Bronchial epithelial cell (primary cell): ENCODE data around the gene USP5. TPM values are rescaled to one million over a fixed set of nuclear protein-coding genes. Genes with fewer than 3 reads are reported as not detected.

Experiments used
- DNase-seq: peaks from one replicate; pipeline ENCODE4 v3.0.0-alpha.2; 2010; ENCODE audit warnings: low read depth
- FAIRE-seq: peaks from 2 replicates; lab custom pipeline; 2011; peaks lifted over from hg19 to GRCh38; lab: Jason Lieb, UNC
- H3K27me3 ChIP-seq: 2 replicates; pipeline ENCODE4 v1.5.1; 2011; ENCODE audit warnings: low read length; ENCODE audit not compliant: control insufficient read depth, insufficient read depth
- H3K36me3 ChIP-seq: 2 replicates; pipeline ENCODE4 v1.5.1; 2011; ENCODE audit warnings: low read length; ENCODE audit not compliant: control insufficient read depth, insufficient read depth
- H3K4me3 ChIP-seq: 2 replicates; pipeline ENCODE4 v1.5.1; 2011; ENCODE audit warnings: mild to moderate bottlenecking, low read depth, low read length, control low read depth
- total RNA-seq: library from RNA; depleted of rRNA; stranded (reverse); fragments of >200 nt; gene quantifications from 2 replicates; pipeline ENCODE4 v1.2.1, GENCODE V29; 2014
- TF ChIP-seq, protein P1 (sequence below): IDR thresholded peaks from 2 replicates; pipeline ENCODE4 v1.5.1; 2011; ENCODE audit warnings: mild to moderate bottlenecking, moderate library complexity, low read length, control low read depth, inconsistent platforms; ENCODE audit not compliant: insufficient read depth, severe bottlenecking

The USP5 gene
- total RNA-seq, 1 donor from 2014 or later = 45.0 TPM

- no peak overlapping the region for H3K4me3 ChIP-seq
- TF ChIP-seq, protein P1, sequence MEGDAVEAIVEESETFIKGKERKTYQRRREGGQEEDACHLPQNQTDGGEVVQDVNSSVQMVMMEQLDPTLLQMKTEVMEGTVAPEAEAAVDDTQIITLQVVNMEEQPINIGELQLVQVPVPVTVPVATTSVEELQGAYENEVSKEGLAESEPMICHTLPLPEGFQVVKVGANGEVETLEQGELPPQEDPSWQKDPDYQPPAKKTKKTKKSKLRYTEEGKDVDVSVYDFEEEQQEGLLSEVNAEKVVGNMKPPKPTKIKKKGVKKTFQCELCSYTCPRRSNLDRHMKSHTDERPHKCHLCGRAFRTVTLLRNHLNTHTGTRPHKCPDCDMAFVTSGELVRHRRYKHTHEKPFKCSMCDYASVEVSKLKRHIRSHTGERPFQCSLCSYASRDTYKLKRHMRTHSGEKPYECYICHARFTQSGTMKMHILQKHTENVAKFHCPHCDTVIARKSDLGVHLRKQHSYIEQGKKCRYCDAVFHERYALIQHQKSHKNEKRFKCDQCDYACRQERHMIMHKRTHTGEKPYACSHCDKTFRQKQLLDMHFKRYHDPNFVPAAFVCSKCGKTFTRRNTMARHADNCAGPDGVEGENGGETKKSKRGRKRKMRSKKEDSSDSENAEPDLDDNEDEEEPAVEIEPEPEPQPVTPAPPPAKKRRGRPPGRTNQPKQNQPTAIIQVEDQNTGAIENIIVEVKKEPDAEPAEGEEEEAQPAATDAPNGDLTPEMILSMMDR = no peak
- DNase-seq = no peak
- H3K36me3 ChIP-seq = peaks cover 7% of the 10 kb centered on the region
- FAIRE-seq = no peak
- H3K27me3 ChIP-seq = no peaks in the 10 kb centered on the region
These were observed 17.1 kb upstream of the USP5 start for GRCh38 chr12:6834873-6835272.

DNA sequence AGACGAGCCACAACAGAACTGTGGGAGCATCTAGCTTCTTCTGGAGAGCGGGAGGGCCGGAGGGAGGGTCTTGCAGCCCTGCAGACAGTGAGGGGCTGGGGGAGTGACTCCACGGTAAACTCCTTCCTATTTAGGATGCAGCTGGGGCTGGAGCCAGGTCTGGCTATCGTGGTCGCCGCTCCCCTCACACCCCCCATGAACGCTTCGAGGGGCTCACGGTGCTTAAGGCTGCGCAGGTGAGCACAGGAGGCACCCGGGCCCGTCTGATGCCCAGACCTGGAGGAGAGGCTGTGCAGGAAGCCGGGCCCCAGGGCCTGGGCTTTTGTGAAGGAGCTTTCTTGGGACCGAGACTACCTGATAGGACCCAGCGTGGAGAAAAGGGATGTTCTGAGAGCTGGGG is 15.1 kb upstream of the USP5 start:
- TF ChIP-seq, protein P1 = no peak
- H3K4me3 ChIP-seq = no peak overlapping the region
- FAIRE-seq (no peak), DNase-seq (no peak)
- no peaks in the 10 kb centered on the region for H3K27me3 ChIP-seq
- H3K36me3 ChIP-seq = peaks cover 5% of the 10 kb centered on the region

- FAIRE-seq (no peak), DNase-seq (no peak)
- TF ChIP-seq, protein P1 = no peak
- Histone ChIP-seq H3K36me3 (peaks cover 5% of the 10 kb centered on the region), H3K4me3 (no peak overlapping the region), H3K27me3 (no peaks in the 10 kb centered on the region)
These were observed 14.4 kb upstream of the USP5 start for GRCh38 chr12:6837370-6838060.

GRCh38 chr12:6838854-6839253 is 13.1 kb upstream of the USP5 start:
- TF ChIP-seq, protein P1 = no peak
- Histone ChIP-seq H3K36me3 (peaks cover 5% of the 10 kb centered on the region), H3K4me3 (no peak overlapping the region), H3K27me3 (no peaks in the 10 kb centered on the region)
- FAIRE-seq (no peak), DNase-seq (no peak)

GRCh38 chr12:6839482-6840201 is 12.3 kb upstream of the USP5 start:
- no peak overlapping the region for H3K4me3 ChIP-seq
- DNase-seq (no peak), FAIRE-seq (no peak)
- TF ChIP-seq, protein P1 = no peak
- H3K27me3 ChIP-seq = no peaks in the 10 kb centered on the region
- peaks cover 5% of the 10 kb centered on the region for H3K36me3 ChIP-seq
